GM08714 (cell line): ENCODE results near the gene C1QTNF6.
"Not testable (repeated sequence)": the region's sequence is repeated elsewhere in the genome, so short reads cannot be mapped to it uniquely, and the experiment has no call there.

ENCODE experiments used
- H3K4me3 ChIP-seq: fragments of 200-500 bp; sonication (Bioruptor generic); 2 replicates; pipeline ENCODE4 v1.5.1; 2014; ENCODE audit warnings: mild to moderate bottlenecking, low read length, inconsistent platforms
- ZNF274 ChIP-seq: IDR thresholded peaks from 2 replicates; pipeline ENCODE4 v1.6.1; 2012; ENCODE audit warnings: mild to moderate bottlenecking, low read depth, low read length

The C1QTNF6 gene

GRCh38 chr22:37187891-37188761, at the start of gene C1QTNF6:
TSS of gene C1QTNF6 (minus strand) at chr22:37188247. CDS start at chr22:37188213, 34 bp downstream.
- no peak within 1 kb of the TSS for H3K4me3 ChIP-seq
- no peak for TF ChIP-seq ZNF274

- no peak overlapping the region for H3K4me3 ChIP-seq
- no peak for TF ChIP-seq ZNF274
Measured at GRCh38 chr22:37235897-37236607, 48.0 kb upstream of the C1QTNF6 start.

- H3K4me3 ChIP-seq = no peak overlapping the region
- TF ChIP-seq ZNF274 = no peak
Measured at GRCh38 chr22:37234736-37235711, 47.0 kb upstream of the C1QTNF6 start.

DNA sequence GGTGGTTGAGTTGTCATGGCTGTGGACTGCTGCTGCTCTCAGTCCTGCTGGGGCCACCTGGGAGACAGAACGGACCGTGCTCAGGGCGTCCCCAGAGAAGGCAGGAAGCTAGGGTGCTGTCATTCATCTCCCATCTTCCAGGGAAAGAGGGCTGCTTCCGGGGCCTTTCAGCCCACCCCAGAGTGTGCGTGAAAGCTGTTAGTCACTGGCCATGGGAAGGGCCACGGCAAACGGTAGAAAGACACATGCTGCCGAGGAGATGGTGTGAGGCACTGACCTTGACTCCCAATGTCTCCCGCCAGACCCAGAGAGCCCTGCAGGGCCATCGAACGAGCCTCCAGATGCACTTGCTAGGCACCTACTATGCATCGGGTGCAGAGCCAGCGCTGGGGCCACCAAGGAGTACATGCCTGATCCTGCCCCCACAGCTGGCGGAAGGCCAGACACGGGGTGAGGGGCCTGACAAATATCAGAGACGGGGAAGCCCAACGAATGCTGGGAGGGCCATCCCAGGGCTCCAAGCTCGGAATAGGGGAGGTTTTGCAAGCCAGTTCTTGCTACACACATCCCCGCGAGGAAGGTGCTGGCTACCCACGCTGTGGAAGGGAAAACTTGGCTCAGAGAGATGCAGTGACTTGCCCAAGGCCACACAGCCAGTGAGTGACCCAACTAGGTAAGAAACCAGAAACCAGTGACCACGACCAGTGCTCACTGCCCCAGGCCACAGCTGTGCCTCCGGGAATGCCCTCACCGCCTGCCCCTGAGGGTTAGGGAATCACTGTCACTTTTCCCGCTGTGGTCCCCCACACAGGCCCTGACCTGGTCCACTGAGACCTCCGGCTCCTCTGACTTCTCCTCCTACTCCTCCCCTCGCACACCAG, 45.9 kb upstream of the C1QTNF6 start:
- TF ChIP-seq ZNF274 = no peak
- no peak overlapping the region for H3K4me3 ChIP-seq

- not testable (repeated sequence) for H3K4me3 ChIP-seq
Measured at GRCh38 chr22:37233371-37233750, 45.3 kb upstream of the C1QTNF6 start.

GRCh38 chr22:37232140-37232998, 44.3 kb upstream of the C1QTNF6 start:
- no peak overlapping the region for H3K4me3 ChIP-seq
- no peak for TF ChIP-seq ZNF274

GRCh38 chr22:37231406-37232139, 43.5 kb upstream of the C1QTNF6 start:
- no peak for TF ChIP-seq ZNF274

GRCh38 chr22:37230673-37231405, 42.8 kb upstream of the C1QTNF6 start:
- no peak overlapping the region; the same call in 1 of the 2 replicates for H3K4me3 ChIP-seq
- no peak for TF ChIP-seq ZNF274

More at GRCh38 chr22:37231406-37232139, 43.5 kb upstream of the C1QTNF6 start:
- H3K4me3 ChIP-seq = no peak overlapping the region

DNA sequence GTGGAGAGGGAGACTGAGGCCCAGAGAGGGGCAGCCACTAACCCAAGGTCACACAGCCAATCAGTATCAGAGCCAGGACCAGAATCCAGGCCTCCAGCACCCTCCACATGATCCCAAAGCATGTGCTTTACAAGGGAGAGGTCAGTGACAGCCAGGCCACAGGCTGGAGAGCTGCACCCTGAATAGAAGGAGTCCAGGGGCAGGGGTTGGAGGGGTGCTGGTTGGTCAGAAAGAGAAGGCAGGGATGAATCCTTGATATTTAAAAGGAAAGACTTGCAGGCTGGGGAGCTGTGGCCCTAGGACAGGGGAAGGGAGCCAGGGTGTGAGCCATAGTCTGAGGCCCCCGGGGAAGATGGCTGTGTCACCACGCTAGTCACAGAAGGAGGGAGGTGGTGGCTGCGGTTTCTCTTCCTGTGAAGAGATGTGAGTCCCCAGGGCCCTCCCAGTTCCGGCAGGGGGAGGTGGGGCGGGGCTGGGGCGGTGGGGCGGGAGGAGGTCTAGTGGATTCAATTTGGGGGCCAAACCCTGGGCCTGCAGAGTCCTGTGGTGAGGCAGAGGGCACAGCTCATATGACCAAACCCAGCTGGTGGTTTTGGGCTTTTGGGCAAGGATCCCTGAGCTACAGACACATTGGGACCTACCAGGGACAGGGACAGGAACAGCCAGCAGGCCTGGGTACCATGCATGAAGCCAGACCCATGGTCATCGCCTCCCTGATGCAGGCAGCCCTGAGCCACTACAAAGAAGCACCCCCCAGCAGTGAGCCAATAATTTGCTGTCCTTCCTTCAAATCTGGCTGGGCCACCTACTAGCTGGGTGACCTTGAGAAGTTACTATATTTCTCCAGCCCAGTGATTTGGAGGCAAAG, 42.0 kb upstream of the C1QTNF6 start:
- H3K4me3 ChIP-seq = no peak overlapping the region; the same call in 1 of the 2 replicates
- TF ChIP-seq ZNF274 = no peak

GRCh38 chr22:37229012-37229804, 41.2 kb upstream of the C1QTNF6 start:
- no peak overlapping the region; the same call in 1 of the 2 replicates for H3K4me3 ChIP-seq
- no peak for TF ChIP-seq ZNF274
